Neural progenitor cell (in vitro differentiated cells): Measurements from ENCODE around the gene PROX2.

Experiments
- EZH2 ChIP-seq: fragments of 200-600 bp; sonication (generic); IDR thresholded peaks from 2 replicates; pipeline ENCODE4 v1.6.1; 2017; ENCODE audit warnings: antibody characterized with exemption, mild to moderate bottlenecking, moderate library complexity
- EZH2phosphoT487 ChIP-seq: fragments of 200-600 bp; sonication (generic); IDR thresholded peaks from 2 replicates; pipeline ENCODE4 v1.6.1; 2017; ENCODE audit warnings: antibody characterized with exemption
- TF ChIP-seq, protein P1 (sequence below): fragments of 200-600 bp; sonication (generic); IDR thresholded peaks from 2 replicates; pipeline ENCODE4 v1.5.1; 2017; ENCODE audit warnings: antibody characterized with exemption, mild to moderate bottlenecking

GRCh38 chr14:74908861-74909341 is 33.0 kb upstream of the PROX2 start:
- TF ChIP-seq, protein P1, sequence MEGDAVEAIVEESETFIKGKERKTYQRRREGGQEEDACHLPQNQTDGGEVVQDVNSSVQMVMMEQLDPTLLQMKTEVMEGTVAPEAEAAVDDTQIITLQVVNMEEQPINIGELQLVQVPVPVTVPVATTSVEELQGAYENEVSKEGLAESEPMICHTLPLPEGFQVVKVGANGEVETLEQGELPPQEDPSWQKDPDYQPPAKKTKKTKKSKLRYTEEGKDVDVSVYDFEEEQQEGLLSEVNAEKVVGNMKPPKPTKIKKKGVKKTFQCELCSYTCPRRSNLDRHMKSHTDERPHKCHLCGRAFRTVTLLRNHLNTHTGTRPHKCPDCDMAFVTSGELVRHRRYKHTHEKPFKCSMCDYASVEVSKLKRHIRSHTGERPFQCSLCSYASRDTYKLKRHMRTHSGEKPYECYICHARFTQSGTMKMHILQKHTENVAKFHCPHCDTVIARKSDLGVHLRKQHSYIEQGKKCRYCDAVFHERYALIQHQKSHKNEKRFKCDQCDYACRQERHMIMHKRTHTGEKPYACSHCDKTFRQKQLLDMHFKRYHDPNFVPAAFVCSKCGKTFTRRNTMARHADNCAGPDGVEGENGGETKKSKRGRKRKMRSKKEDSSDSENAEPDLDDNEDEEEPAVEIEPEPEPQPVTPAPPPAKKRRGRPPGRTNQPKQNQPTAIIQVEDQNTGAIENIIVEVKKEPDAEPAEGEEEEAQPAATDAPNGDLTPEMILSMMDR: no peak
- TF ChIP-seq EZH2: no peak
- no peak for TF ChIP-seq EZH2phosphoT487
